PC-9 (cell line): ENCODE results near the gene MGRN1. TPM values are rescaled to one million over a fixed set of nuclear protein-coding genes. Genes with fewer than 3 reads are reported as not detected.

Experiments used
- BruUV-seq: library from RNA; stranded (reverse); fragments of 400-500 nt; replicated peaks from 2 replicates; lab custom pipeline; 2021; lab: Mats Ljungman, UMichigan
- CTCF ChIA-PET: fragments of 300-600 bp; sonication (Branson Sonifier 250); formaldehyde crosslinking; loops from one replicate; lab custom pipeline; 2022; ENCODE audit warnings: antibody characterized with exemption; lab: Charles Lee
- POLR2A ChIA-PET: fragments of 300-600 bp; sonication (Branson Sonifier 250); formaldehyde crosslinking; loops from one replicate; lab custom pipeline; 2022; ENCODE audit warnings: antibody characterized with exemption; ENCODE audit not compliant: unreplicated experiment; lab: Charles Lee
- DNase-seq, 2 experiments: peaks; one replicate each; pipeline versions ENCODE4 v3.0.0 to v3.0.0-alpha.2; 2015 to 2022; ENCODE audit warnings: mixed read lengths in 1 of 2
- H2AFZ ChIP-seq: fragments of 200-600 bp; sonication (generic); 2 replicates; pipeline ENCODE4 v1.8.1; 2017; ENCODE audit warnings: antibody characterized with exemption
- H3F3A ChIP-seq: fragments of 200-600 bp; sonication (generic); 2 replicates; pipeline ENCODE4 v1.8.1; 2017; ENCODE audit warnings: antibody characterized with exemption, mild to moderate bottlenecking, low read depth; ENCODE audit not compliant: insufficient read depth
- H3K27ac ChIP-seq: fragments of 200-600 bp; sonication (generic); 2 replicates; pipeline ENCODE4 v1.6.1; 2016; ENCODE audit warnings: mixed run types
- H3K27me3 ChIP-seq: fragments of 200-600 bp; sonication (generic); 2 replicates; pipeline ENCODE4 v1.6.1; 2016; ENCODE audit warnings: low read depth, mixed run types; ENCODE audit not compliant: insufficient read depth
- H3K36me3 ChIP-seq: fragments of 200-600 bp; sonication (generic); 2 replicates; pipeline ENCODE4 v1.6.1; 2016; ENCODE audit warnings: low read depth, mixed run types
- H3K4me1 ChIP-seq: fragments of 200-600 bp; sonication (generic); replicated peaks from 2 replicates; pipeline ENCODE4 v1.6.1; 2016; ENCODE audit warnings: mixed run types; ENCODE audit not compliant: insufficient read depth
- H3K4me2 ChIP-seq: fragments of 200-600 bp; sonication (generic); 2 replicates; pipeline ENCODE4 v1.6.1; 2017; ENCODE audit warnings: mixed run types
- H3K4me3 ChIP-seq: fragments of 200-600 bp; sonication (generic); 2 replicates; pipeline ENCODE4 v1.6.1; 2016; ENCODE audit warnings: mixed run types
- H3K79me2 ChIP-seq: fragments of 200-600 bp; sonication (generic); 2 replicates; pipeline ENCODE4 v1.6.1; 2017; ENCODE audit warnings: low read depth, mixed run types
- H3K9me2 ChIP-seq: fragments of 200-600 bp; sonication (generic); 2 replicates; pipeline ENCODE4 v1.8.1; 2017; ENCODE audit warnings: mild to moderate bottlenecking; ENCODE audit not compliant: insufficient read depth
- H3K9me3 ChIP-seq: fragments of 200-600 bp; sonication (generic); 2 replicates; pipeline ENCODE4 v1.8.1; 2016; ENCODE audit warnings: low read depth; ENCODE audit not compliant: insufficient read depth
- H4K20me1 ChIP-seq: fragments of 200-600 bp; sonication (generic); 2 replicates; pipeline ENCODE4 v1.8.1; 2017; ENCODE audit not compliant: insufficient read depth
- CTCF ChIP-seq: fragments of 200-600 bp; sonication (generic); conservative IDR thresholded peaks from 2 replicates; pipeline ENCODE4 v1.6.1; 2017; ENCODE audit warnings: mixed run types, antibody characterized with exemption, mild to moderate bottlenecking, moderate library complexity
- EZH2 ChIP-seq: fragments of 200-600 bp; sonication (generic); IDR thresholded peaks from 2 replicates; pipeline ENCODE4 v1.8.0; 2017; ENCODE audit warnings: antibody characterized with exemption, low read depth
- intact Hi-C: fragments of 100-400 bp; cut with micrococcal nuclease; formaldehyde crosslinking; loops from one replicate; pipeline ENCODE4 v1.10.0; 2022; ENCODE audit not compliant: unreplicated experiment
- total RNA-seq: library from RNA; stranded (reverse); gene quantifications from 2 replicates; pipeline ENCODE4 v1.2.3, GENCODE V29; 2021

Gene MGRN1
- total RNA-seq, 1 experiment from 2014 or later = 70.4 TPM

DNA sequence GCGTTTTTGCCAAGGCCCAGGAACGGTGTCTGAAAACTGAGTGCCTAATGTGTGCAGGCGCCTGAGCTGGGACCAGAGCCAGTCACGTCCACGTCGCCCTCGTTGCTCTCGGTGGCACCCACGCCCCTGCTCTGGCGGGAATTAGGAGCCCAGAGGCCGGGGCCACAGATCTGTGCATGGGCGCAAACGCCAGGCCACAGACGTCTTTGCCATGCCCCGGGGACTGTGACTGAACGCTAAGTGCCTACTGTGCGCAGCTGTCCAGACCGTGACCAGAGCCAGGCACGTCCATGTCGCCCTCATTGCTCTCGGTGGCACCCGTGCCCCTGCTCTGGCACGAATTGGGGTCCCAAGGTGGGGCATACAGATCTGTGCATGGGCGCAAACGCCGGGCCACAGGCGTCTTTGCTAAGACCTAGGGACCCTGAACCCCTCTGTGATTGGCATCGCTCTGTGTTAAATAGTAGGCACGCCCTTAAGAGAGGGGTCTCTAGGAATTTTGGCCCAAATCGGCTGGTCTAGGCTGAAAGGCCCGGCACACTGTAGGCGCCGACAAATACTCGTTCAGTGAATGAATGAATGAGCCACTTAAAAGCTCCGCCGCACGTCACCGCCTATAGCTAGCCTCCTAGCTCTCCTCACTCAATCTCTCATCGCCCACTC is 9.1 kb upstream of the MGRN1 start:
- Histone ChIP-seq H3K4me1 (peaks cover 42% of the 10 kb centered on the region), H3K79me2 (peaks cover 54% of the 10 kb centered on the region), H3K4me3 (peak overlapping the region; percentile 87), H3K27me3 (no peaks in the 10 kb centered on the region), H3K36me3 (no peaks in the 10 kb centered on the region), H3K9me2 (no peaks in the 10 kb centered on the region), H4K20me1 (peaks cover 33% of the 10 kb centered on the region), H3K9me3 (no peaks in the 10 kb centered on the region), H3K4me2 (peak overlapping the region; percentile 89), H3F3A (peaks cover 23% of the 10 kb centered on the region), H3K27ac (peak overlapping the region; percentile 62), H2AFZ (peak overlapping the region; percentile 90)
- BruUV-seq = TSS peak; percentile 24
- DNase-seq = no peak
- intact Hi-C loops = loop anchor here (2.0 to 10.0 kb wide), 5 partner anchors 201 to 482 kb away; partner anchors contain the start of genes CORO7, EEF2KMT, SEC14L5 and TFAP4
- TF ChIP-seq CTCF (no peak), EZH2 (no peak)
- CTCF ChIA-PET = interaction anchor here (0.6 to 1.6 kb wide), 7 partner anchors 9 to 735 kb away, joined by 3 to 13 read pairs (median 6); partner anchors contain the start of genes CREBBP and MGRN1
- POLR2A ChIA-PET = interaction anchor here (0.6 to 0.7 kb wide), 5 partner anchors 15 to 483 kb away, joined by 3 to 11 read pairs (median 7); no protein-coding TSS in a partner anchor

- H3K4me1 ChIP-seq = peaks cover 42% of the 10 kb centered on the region
- no TSS peak for BruUV-seq
- TF ChIP-seq CTCF (no peak; the same call in 1 of the 2 replicates), EZH2 (no peak)
Measured at GRCh38 chr16:4616047-4616811, 8.4 kb upstream of the MGRN1 start.

DNA sequence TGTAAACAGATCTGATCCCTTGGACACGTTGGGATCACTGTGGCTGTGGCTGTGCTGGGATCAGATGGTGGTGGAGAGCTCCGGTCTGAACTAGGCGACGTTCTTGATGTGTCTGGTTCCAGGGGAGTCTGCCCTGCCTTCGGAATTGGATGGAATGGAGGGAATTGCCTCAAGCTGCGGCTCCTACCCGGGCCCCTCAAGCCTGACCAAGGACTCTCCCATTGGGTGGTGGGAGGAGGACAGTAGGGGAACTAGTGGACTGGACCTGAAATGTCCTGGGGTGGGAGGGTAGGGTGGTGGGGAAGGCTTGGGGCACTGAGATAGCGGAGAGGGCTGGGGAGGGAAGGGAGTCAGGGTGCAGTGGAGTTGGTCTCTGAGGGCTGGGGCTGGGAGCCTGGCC is 6.7 kb upstream of the MGRN1 start:
- peak overlapping the region; percentile 95 for H3K4me2 ChIP-seq
- no peaks in the 10 kb centered on the region for H3K36me3 ChIP-seq
- H3F3A ChIP-seq = peaks cover 23% of the 10 kb centered on the region
- peaks cover 9% of the 10 kb centered on the region for H4K20me1 ChIP-seq
- H3K9me2 ChIP-seq = no peaks in the 10 kb centered on the region
- CTCF ChIA-PET = no interaction called here
- TF ChIP-seq CTCF = no peak
- TF ChIP-seq EZH2 = no peak
- no peaks in the 10 kb centered on the region for H3K27me3 ChIP-seq
- no TSS peak for BruUV-seq
- no peak for DNase-seq
- no peaks in the 10 kb centered on the region for H3K9me3 ChIP-seq
- intact Hi-C loops = loop anchor here (2.0 to 10.0 kb wide), 5 partner anchors 203 to 479 kb away; partner anchors contain the start of genes CORO7, EEF2KMT, SEC14L5 and TFAP4
- POLR2A ChIA-PET = interaction anchor here (0.6 kb wide), 2 partner anchors 12 to 79 kb away, joined by 3 to 29 read pairs; partner anchors contain the start of gene CDIP1
- no peak overlapping the region for H2AFZ ChIP-seq
- peak overlapping the region; percentile 88; the same call in 1 of the 2 replicates for H3K4me3 ChIP-seq
- peaks cover 30% of the 10 kb centered on the region for H3K79me2 ChIP-seq
- peak overlapping the region; percentile 89 for H3K27ac ChIP-seq
- H3K4me1 ChIP-seq = peaks cover 35% of the 10 kb centered on the region

More at GRCh38 chr16:4616047-4616811, 8.4 kb upstream of the MGRN1 start:
- intact Hi-C loops = loop anchor here (2.0 to 10.0 kb wide), 5 partner anchors 201 to 481 kb away; partner anchors contain the start of genes CORO7, EEF2KMT, SEC14L5 and TFAP4
- H3K79me2 ChIP-seq = peaks cover 47% of the 10 kb centered on the region
- H3K4me2 ChIP-seq = peak overlapping the region; percentile 95
- ChIA-PET CTCF (interaction anchor here (0.6 to 1.6 kb wide), 10 partner anchors 9 to 736 kb away, joined by 3 to 13 read pairs (median 5); partner anchors contain the start of genes CREBBP and MGRN1), POLR2A (interaction anchor here (0.5 to 0.7 kb wide), 14 partner anchors 8 to 835 kb away, joined by 3 to 11 read pairs (median 4); partner anchors contain the start of gene DNAAF8)
- H3K27me3 ChIP-seq = no peaks in the 10 kb centered on the region
- no peaks in the 10 kb centered on the region for H3K36me3 ChIP-seq
- H2AFZ ChIP-seq = peak overlapping the region; percentile 88
- H3K4me3 ChIP-seq = peak overlapping the region; percentile 88
- DNase-seq = peak; percentile 98 to 99
- no peaks in the 10 kb centered on the region for H3K9me3 ChIP-seq
- peak overlapping the region; percentile 89 for H3K27ac ChIP-seq
- H3K9me2 ChIP-seq = no peaks in the 10 kb centered on the region
- peaks cover 25% of the 10 kb centered on the region for H4K20me1 ChIP-seq
- peaks cover 23% of the 10 kb centered on the region for H3F3A ChIP-seq
